MCF 10A (cell line): ENCODE measurements around the gene MPZ. TPM values are rescaled to one million over a fixed set of nuclear protein-coding genes. Genes with fewer than 3 reads are reported as not detected.

ENCODE experiments used
- BruUV-seq: library from RNA; stranded (reverse); fragments of 400-500 nt; replicated peaks from 2 replicates; lab custom pipeline; 2021; lab: Mats Ljungman, UMichigan
- CTCF ChIA-PET: fragments of 300-600 bp; sonication (Branson Sonifier 250); formaldehyde crosslinking; extraction: SDS; loops from one replicate; lab custom pipeline; 2021; ENCODE audit warnings: antibody characterized with exemption, inconsistent platforms; lab: Yijun Ruan, JAX
- POLR2A ChIA-PET: fragments of 300-600, 350-650 bp; sonication (Branson Sonifier 250); formaldehyde crosslinking; extraction: SDS; loops from one replicate; lab custom pipeline; 2020; ENCODE audit warnings: antibody characterized with exemption, inconsistent platforms; lab: Yijun Ruan, JAX
- DNase-seq: peaks from one replicate; pipeline ENCODE4 v3.0.0-alpha.2; 2018; ENCODE audit not compliant: unreplicated experiment
- H3K27ac Mint-ChIP-seq: one replicate; pipeline ENCODE4 v1.8.0; 2022; ENCODE audit warnings: mild to moderate bottlenecking, low read depth, mixed read lengths; ENCODE audit not compliant: unreplicated experiment
- H3K27me3 Mint-ChIP-seq: one replicate; pipeline ENCODE4 v1.8.0; 2022; ENCODE audit warnings: mixed read lengths; ENCODE audit not compliant: insufficient read depth, unreplicated experiment
- H3K36me3 Mint-ChIP-seq: one replicate; pipeline ENCODE4 v1.8.0; 2022; ENCODE audit warnings: mild to moderate bottlenecking, moderate library complexity, mixed read lengths; ENCODE audit not compliant: insufficient read depth, unreplicated experiment
- H3K4me1 Mint-ChIP-seq: one replicate; pipeline ENCODE4 v1.8.0; 2022; ENCODE audit warnings: mixed read lengths; ENCODE audit not compliant: insufficient read depth, unreplicated experiment
- H3K4me3 Mint-ChIP-seq: one replicate; pipeline ENCODE4 v1.8.0; 2022; ENCODE audit warnings: mild to moderate bottlenecking, moderate library complexity, mixed read lengths; ENCODE audit not compliant: unreplicated experiment
- H3K9me3 Mint-ChIP-seq: one replicate; pipeline ENCODE4 v1.8.0; 2022; ENCODE audit warnings: mixed read lengths; ENCODE audit not compliant: unreplicated experiment
- intact Hi-C: fragments of 100-400 bp; cut with micrococcal nuclease; formaldehyde crosslinking; loops from 2 replicates; pipeline ENCODE4 v1.14.1; 2022
- total RNA-seq: library from RNA; stranded (reverse); gene quantifications from 2 replicates; pipeline ENCODE4 v1.2.3, GENCODE V29; 2022
- TF ChIP-seq, protein P1 (sequence below): fragments of 200-600 bp; IDR thresholded peaks from one replicate; pipeline ENCODE4 v1.8.0; 2022; ENCODE audit warnings: antibody characterized with exemption, mild to moderate bottlenecking; ENCODE audit not compliant: unreplicated experiment

Gene MPZ
- total RNA-seq, 1 experiment from 2014 or later, result 0.37 TPM

DNA sequence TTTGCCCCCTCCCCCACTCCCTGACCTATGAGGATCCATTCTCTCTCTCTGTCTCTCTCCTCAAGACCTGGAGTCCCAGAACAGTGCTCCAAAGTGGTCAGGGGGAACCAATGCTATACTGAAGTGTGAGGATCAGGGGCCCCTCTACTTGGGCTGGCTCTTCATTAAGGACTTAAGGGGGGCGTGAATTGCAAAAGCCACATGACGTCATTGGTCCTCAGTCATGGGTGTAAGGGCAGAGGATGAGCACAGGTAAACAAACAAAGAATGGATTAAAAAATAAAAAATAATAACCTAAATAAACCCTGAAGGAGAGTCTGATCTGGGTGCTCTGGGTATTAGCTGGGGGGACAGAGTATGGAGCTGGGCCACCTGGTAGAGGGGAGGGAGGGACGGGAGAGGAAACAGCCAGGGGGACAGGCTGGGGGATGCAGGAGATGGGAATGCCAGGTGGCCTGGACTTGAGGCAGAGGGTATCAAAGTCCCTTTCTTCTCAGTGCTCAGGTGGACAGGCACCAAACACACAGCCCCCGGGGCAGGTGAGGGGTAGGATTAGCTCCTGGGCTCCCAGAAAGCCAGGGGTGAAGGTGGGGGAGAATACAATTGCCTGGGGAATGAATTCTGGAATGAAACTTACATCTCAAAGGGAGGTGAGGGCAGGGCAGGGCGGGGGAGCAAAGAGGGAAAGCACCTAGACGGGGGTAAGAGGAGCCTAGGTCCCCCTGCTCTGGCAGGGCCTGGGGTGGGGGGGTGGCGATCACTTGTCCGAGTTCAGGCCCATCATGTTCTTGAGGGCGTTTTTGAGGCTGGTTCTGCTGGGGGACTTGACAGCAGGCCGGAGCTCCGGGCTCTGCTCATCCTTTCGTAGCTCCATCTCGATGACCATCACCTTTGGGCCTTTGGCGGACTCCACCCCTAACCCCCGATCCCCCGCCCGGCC lies 4.6 kb downstream of the MPZ start:
- Mint-ChIP-seq H3K4me3 (no peak overlapping the region), H3K27ac (no peak overlapping the region), H3K4me1 (peaks cover 12% of the 10 kb centered on the region), H3K9me3 (no peaks in the 10 kb centered on the region), H3K36me3 (no peaks in the 10 kb centered on the region), H3K27me3 (no peaks in the 10 kb centered on the region)
- intact Hi-C loops, result no loop called here
- CTCF ChIA-PET, result interaction anchor here (0.6 to 7.7 kb wide), 6 partner anchors 13 to 810 kb away, joined by 3 to 89 read pairs (median 6); no protein-coding TSS in a partner anchor
- BruUV-seq, result no TSS peak
- TF ChIP-seq, protein P1, sequence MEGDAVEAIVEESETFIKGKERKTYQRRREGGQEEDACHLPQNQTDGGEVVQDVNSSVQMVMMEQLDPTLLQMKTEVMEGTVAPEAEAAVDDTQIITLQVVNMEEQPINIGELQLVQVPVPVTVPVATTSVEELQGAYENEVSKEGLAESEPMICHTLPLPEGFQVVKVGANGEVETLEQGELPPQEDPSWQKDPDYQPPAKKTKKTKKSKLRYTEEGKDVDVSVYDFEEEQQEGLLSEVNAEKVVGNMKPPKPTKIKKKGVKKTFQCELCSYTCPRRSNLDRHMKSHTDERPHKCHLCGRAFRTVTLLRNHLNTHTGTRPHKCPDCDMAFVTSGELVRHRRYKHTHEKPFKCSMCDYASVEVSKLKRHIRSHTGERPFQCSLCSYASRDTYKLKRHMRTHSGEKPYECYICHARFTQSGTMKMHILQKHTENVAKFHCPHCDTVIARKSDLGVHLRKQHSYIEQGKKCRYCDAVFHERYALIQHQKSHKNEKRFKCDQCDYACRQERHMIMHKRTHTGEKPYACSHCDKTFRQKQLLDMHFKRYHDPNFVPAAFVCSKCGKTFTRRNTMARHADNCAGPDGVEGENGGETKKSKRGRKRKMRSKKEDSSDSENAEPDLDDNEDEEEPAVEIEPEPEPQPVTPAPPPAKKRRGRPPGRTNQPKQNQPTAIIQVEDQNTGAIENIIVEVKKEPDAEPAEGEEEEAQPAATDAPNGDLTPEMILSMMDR, result no peak
- POLR2A ChIA-PET, result interaction anchor here (0.6 to 2.1 kb wide), 2 partner anchors 9 to 90 kb away, joined by 3 to 9 read pairs; partner anchors contain the start of genes FCER1G and SDHC
- no peak for DNase-seq

- Mint-ChIP-seq H3K27me3 (no peaks in the 10 kb centered on the region), H3K9me3 (no peaks in the 10 kb centered on the region), H3K36me3 (no peaks in the 10 kb centered on the region), H3K4me1 (no peaks in the 10 kb centered on the region), H3K27ac (no peak overlapping the region), H3K4me3 (no peak overlapping the region)
- BruUV-seq, result no TSS peak
- ChIA-PET POLR2A (interaction anchor here (0.5 kb wide), 1 partner anchor 75 kb away, joined by 4 read pairs; the partner anchor contains the start of gene TOMM40L), CTCF (interaction anchor here (0.6 to 1.1 kb wide), 3 partner anchors 9 to 78 kb away, joined by 3 to 6 read pairs (median 3); partner anchors contain the start of gene APOA2)
- intact Hi-C loops, result no loop called here
- TF ChIP-seq, protein P1, result no peak
- no peak for DNase-seq
Measured at GRCh38 chr1:161300478-161300877, 9.3 kb downstream of the MPZ start.

- Mint-ChIP-seq H3K4me3 (no peak overlapping the region), H3K27me3 (no peaks in the 10 kb centered on the region), H3K4me1 (no peaks in the 10 kb centered on the region), H3K9me3 (no peaks in the 10 kb centered on the region), H3K27ac (no peak overlapping the region), H3K36me3 (no peaks in the 10 kb centered on the region)
- no TSS peak for BruUV-seq
- intact Hi-C loops, result no loop called here
- ChIA-PET POLR2A (no interaction called here), CTCF (interaction anchor here (1.1 kb wide), 1 partner anchor 8 kb away, joined by 6 read pairs; no protein-coding TSS in a partner anchor)
- DNase-seq, result no peak
- TF ChIP-seq, protein P1, result no peak
Measured at GRCh38 chr1:161299347-161299746, 10.4 kb downstream of the MPZ start.

- Mint-ChIP-seq H3K9me3 (no peaks in the 10 kb centered on the region), H3K27me3 (no peaks in the 10 kb centered on the region), H3K36me3 (no peaks in the 10 kb centered on the region), H3K4me1 (no peaks in the 10 kb centered on the region), H3K4me3 (no peak overlapping the region), H3K27ac (no peak overlapping the region)
- TF ChIP-seq, protein P1, result no peak
- DNase-seq, result no peak
- ChIA-PET CTCF (interaction anchor here (1.6 kb wide), 1 partner anchor 71 kb away, joined by 5 read pairs; no protein-coding TSS in a partner anchor), POLR2A (no interaction called here)
- BruUV-seq, result no TSS peak
- intact Hi-C loops, result no loop called here
Measured at GRCh38 chr1:161298116-161298515, 11.7 kb downstream of the MPZ start.
